ENCODE data around the gene MORF4L2. TPM values are rescaled to one million over a fixed set of nuclear protein-coding genes. Genes with fewer than 3 reads are reported as not detected.
A peak's percentile ranks its signal among the peaks of the same experiment; 100 is the strongest.

MORF4L2 gene, protein sequence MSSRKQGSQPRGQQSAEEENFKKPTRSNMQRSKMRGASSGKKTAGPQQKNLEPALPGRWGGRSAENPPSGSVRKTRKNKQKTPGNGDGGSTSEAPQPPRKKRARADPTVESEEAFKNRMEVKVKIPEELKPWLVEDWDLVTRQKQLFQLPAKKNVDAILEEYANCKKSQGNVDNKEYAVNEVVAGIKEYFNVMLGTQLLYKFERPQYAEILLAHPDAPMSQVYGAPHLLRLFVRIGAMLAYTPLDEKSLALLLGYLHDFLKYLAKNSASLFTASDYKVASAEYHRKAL
- total RNA-seq: 100 to 1,000 TPM; 176 to 184 TPM

DNA sequence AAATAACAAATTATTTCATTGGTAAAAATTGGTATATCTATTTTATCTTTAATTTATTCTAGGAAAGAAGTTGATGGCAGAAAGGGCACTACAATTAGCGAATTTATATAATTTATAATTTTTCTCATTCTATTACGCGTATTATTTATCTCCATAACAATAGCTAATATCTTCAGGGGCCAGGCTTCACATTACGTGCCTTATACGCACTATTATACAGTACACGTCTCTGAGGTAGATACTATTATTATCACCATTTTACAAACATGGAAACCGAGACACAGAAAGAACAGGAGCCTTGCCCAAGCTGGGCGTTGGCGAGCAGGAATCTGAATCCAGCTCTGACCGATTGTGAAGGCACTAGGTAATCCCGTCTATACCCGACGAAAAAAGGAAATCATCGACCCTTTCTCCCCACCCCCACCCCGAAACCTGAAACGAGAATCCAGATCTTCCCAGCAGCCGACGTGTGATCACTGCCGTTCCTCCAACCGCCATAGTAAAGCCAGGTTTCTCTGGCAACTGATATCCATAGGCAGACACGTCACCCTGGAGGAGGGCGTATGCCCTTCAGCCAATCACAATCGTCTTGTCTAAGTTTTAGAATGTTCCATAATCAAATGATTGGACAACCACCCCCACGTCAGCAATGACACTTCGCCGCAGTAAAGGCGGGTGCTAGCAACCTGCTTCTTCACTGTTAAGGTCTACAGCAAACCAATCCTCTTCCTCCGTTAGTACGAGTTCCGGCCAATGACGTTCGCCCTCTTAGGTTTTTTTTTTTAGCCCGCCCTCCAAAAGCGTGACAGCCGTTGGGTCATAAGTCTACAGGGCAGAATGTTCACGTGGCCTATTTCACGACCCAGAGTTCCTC lies at the start of gene MORF4L2:
Gene MORF4L2 (minus strand): TSS at position 501 of the 874 bp plus-strand sequence. CDS start 9,672 bp downstream, outside the sequence.
- peaks cover 6% of the 10 kb centered on the region for H3K36me3 Mint-ChIP-seq
- H3K27ac Mint-ChIP-seq: no peak within 1 kb of the TSS
- DNase-seq (ENCODE audit: low spot score): peak; percentile 93
- H3K9me3 Mint-ChIP-seq: no peaks in the 10 kb centered on the region
- H3K27me3 Mint-ChIP-seq: no peaks in the 10 kb centered on the region
- peaks cover 3 to 4% of the 10 kb centered on the region in 2 donors for H3K4me1 Mint-ChIP-seq (ENCODE audit: low read depth in 2 of 2)
- no peak within 1 kb of the TSS for H3K4me3 Mint-ChIP-seq
- ATAC-seq: peak; percentile 93 to 94

DNA sequence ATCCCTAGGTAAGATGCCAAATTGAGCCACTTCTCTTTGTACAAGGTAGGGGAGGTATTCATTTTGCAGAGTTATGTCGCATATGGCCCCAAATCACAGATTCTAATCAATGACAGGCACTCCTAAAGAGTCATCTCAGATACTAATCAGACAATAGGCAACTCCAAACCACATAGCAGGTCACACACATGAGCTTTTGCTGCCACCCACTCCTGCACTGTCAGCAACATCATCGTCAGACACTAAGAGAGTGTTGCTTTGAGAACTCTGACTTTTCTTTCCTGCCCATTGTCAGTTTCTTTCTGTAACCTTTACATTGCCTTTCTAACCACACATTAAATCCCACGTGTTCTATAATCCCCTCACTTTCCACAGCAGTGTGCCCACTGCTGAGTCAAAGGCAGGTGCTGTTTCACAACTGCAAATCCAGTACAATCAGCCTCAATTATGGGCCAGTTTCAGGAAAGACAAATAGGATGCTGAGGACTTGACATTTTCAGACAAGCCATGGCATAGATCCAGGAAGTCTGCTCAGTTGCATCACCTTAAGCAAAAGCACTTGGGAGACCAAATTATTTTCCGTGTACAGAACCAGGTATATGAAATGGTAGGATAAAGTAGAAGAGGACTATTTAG lies 47.7 kb upstream of the MORF4L2 start:
- H3K27ac Mint-ChIP-seq: no peak overlapping the region
- no peaks in the 10 kb centered on the region for H3K36me3 Mint-ChIP-seq
- H3K4me3 Mint-ChIP-seq: no peak overlapping the region
- no peak for DNase-seq (ENCODE audit: low spot score)
- no peak for ATAC-seq
- peaks cover 7 to 27% of the 10 kb centered on the region in 2 donors for H3K27me3 Mint-ChIP-seq
- H3K9me3 Mint-ChIP-seq: no peaks in the 10 kb centered on the region
- peaks cover 7 to 9% of the 10 kb centered on the region in 2 donors for H3K4me1 Mint-ChIP-seq (ENCODE audit: low read depth in 2 of 2)

DNA sequence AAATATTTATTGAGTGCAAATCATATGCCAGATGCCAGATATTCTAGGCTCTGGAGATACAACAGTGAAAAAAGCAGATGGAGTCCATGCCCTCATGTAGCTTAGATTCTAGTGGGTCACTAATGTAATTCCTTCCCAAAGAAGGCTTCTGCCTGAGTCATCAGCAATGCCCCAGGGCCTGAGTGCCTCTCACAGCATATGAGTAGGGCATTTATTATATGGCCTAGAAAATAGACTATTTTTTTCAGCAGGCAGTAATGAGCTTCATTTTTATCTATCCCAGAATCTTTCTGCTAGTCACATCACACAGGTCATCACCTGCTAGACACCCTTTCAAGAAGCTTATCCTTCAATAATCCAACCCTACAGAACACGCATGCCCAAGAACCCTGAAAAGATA lies 46.5 kb upstream of the MORF4L2 start:
- no peaks in the 10 kb centered on the region for H3K36me3 Mint-ChIP-seq
- no peak overlapping the region for H3K4me3 Mint-ChIP-seq
- peaks cover 7 to 9% of the 10 kb centered on the region in 2 donors for H3K4me1 Mint-ChIP-seq (ENCODE audit: low read depth in 2 of 2)
- no peak for DNase-seq (ENCODE audit: low spot score)
- ATAC-seq: no peak
- peaks cover 7 to 25% of the 10 kb centered on the region in 2 donors for H3K27me3 Mint-ChIP-seq
- H3K27ac Mint-ChIP-seq: no peak overlapping the region
- H3K9me3 Mint-ChIP-seq: no peaks in the 10 kb centered on the region

DNA sequence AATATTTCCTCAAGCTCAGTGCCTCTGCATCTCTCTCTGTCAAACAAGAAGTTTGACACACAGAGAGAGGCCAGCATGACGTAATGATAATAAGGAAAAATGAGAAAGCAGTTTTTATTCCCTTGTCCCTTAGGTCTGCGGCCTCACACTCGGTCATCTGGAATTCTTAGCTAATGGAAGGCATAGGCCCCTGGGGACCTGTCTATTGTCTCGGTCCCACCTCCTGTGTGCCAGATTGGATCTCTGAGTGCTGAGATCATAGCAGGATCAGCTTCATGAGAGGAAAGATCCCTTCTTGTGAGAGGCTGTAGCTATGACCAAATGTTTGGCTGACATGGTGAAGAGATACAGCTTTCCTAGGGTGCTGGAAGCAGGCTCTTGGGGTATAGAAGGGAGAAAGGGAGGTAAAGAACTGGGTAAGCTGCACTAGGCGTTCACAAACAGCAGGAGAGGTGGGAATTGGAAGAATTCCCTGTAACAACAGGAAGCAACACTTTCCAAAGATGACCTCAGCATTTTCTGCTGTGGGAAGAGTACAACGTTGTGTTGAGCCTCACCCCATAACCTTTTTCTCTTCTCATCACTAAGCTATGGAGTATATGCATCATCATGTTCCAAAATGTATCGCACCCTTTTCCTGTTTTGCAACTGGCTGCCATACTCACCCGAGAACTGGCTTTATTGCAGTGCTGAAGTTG lies 44.4 kb upstream of the MORF4L2 start:
- no peaks in the 10 kb centered on the region for H3K36me3 Mint-ChIP-seq
- H3K9me3 Mint-ChIP-seq: no peaks in the 10 kb centered on the region
- ATAC-seq (no peak), DNase-seq (ENCODE audit: low spot score) (no peak)
- peaks cover 7 to 25% of the 10 kb centered on the region in 2 donors for H3K27me3 Mint-ChIP-seq
- no peak overlapping the region for H3K4me3 Mint-ChIP-seq
- no peak overlapping the region for H3K27ac Mint-ChIP-seq
- H3K4me1 Mint-ChIP-seq (ENCODE audit: low read depth in 2 of 2): peaks cover 7 to 9% of the 10 kb centered on the region in 2 donors

DNA sequence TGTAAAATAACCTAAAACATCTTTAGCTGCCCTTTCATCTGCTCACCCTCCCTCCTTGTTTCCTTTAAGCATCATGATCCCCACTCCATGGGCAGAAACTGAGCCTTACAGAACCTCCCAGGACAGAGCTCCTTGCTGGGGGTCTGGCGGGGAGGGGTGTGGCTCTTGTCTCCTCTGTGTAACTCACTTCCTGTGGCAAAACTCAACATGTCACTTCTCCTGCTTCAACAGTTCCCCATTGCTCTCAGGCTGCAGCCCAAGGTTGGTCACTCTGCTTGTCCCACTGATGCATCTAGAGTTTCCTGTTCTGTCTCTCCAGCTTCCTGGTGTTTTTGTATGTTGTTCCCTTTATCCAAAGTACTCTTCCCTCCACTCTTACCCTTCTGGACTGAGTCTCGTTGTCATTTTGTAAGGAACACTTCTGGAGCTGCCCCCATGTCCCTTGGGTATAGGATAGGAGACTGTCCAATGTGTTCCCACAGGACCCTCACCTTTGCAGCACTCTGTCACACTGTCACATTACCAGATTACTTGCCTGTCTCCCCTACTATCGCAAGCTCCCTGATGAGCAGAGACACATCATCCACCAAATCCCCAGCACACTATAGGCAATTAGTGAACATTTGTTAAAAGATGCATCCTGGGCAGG lies 43.8 kb upstream of the MORF4L2 start:
- H3K4me1 Mint-ChIP-seq (ENCODE audit: low read depth in 2 of 2): peaks cover 7 to 9% of the 10 kb centered on the region in 2 donors
- no peak for ATAC-seq
- no peak overlapping the region for H3K27ac Mint-ChIP-seq

DNA sequence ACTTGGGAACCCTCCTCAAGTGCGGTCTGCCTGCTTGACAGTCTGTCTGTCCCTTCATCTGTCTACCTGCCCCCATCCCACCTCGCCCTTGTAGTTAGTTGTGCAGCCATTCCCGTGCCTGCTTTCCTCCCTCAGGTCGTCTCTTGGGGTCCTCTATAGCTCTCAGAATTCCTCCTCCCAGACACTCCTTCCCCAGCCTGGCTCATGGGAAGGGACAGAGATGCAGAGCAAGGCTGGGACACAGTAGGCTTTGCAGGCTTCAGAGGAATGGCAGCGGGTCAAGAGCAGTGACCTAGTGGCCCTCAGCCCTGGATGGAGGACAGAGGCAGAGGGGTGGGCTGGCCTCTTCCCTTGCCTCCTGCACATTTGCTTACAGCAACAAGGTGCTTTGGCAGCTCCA lies 42.5 kb upstream of the MORF4L2 start:
- Mint-ChIP-seq H3K9me3 (no peaks in the 10 kb centered on the region), H3K27ac (no peak overlapping the region)
- no peak for ATAC-seq

More for the DNA sequence above, 43.8 kb upstream of the MORF4L2 start:
- peaks cover 7 to 27% of the 10 kb centered on the region in 2 donors for H3K27me3 Mint-ChIP-seq
- no peaks in the 10 kb centered on the region for H3K36me3 Mint-ChIP-seq
- no peaks in the 10 kb centered on the region for H3K9me3 Mint-ChIP-seq
- no peak overlapping the region for H3K4me3 Mint-ChIP-seq
- no peak for DNase-seq (ENCODE audit: low spot score)

DNA sequence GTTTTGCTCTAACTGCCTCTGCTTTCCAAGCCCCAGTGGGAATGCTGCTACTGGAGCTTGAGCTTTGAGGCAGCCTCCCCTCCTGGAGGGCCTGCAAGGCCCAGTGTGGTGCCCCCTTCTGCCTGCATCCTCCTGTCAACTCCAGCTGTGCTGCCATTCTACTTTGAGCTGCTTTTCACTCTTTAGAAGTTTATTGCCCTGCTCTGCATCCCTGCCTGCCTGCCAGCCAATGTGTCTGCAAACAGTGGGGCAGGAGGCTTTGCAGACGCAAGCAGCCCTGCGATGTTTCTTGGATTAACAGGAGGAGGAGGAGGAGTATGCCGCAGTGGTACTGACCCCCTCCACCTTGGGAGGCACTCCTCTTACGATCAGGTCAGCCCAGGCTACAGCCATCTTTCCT lies 40.6 kb upstream of the MORF4L2 start:
- no peak overlapping the region for H3K4me3 Mint-ChIP-seq
- no peaks in the 10 kb centered on the region for H3K36me3 Mint-ChIP-seq
- peaks cover 7 to 9% of the 10 kb centered on the region in 2 donors for H3K4me1 Mint-ChIP-seq (ENCODE audit: low read depth in 2 of 2)
- H3K27me3 Mint-ChIP-seq: peaks cover 0 to 15% of the 10 kb centered on the region in 2 donors
- no peak overlapping the region for H3K27ac Mint-ChIP-seq
- DNase-seq (ENCODE audit: low spot score) (no peak), ATAC-seq (no peak)
- H3K9me3 Mint-ChIP-seq: no peaks in the 10 kb centered on the region

More for the DNA sequence above, 42.5 kb upstream of the MORF4L2 start:
- Mint-ChIP-seq H3K36me3 (no peaks in the 10 kb centered on the region), H3K27me3 (peaks cover 7 to 21% of the 10 kb centered on the region in 2 donors), H3K4me3 (no peak overlapping the region), H3K4me1 (ENCODE audit: low read depth in 2 of 2) (peaks cover 7 to 9% of the 10 kb centered on the region in 2 donors)
- DNase-seq (ENCODE audit: low spot score): no peak

DNA sequence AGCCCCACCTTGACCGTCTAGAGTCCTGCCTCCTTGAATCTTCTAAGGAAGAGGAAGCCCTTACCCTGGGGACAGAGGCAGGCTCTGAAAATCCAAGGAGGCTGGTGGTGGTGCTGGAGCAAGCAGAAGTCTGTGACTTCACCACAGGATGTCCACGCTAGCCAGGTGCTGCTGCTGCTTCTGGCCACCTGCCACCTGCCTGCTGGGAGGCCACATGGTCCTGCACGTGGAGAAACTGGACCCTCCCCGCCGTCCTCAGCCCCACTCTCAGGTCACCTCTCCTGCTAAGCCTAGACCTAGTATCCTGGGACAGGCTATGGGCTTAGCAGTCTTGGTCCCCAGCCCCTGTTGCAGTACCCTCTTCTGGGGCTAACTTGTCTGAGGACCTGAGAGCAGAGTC lies 40.0 kb upstream of the MORF4L2 start:
- Mint-ChIP-seq H3K27ac (no peak overlapping the region), H3K9me3 (no peaks in the 10 kb centered on the region), H3K4me3 (no peak overlapping the region), H3K4me1 (ENCODE audit: low read depth in 2 of 2) (peaks cover 7 to 9% of the 10 kb centered on the region in 2 donors), H3K27me3 (peaks cover 0 to 12% of the 10 kb centered on the region in 2 donors), H3K36me3 (no peaks in the 10 kb centered on the region)
- DNase-seq (ENCODE audit: low spot score) (no peak), ATAC-seq (no peak)

DNA sequence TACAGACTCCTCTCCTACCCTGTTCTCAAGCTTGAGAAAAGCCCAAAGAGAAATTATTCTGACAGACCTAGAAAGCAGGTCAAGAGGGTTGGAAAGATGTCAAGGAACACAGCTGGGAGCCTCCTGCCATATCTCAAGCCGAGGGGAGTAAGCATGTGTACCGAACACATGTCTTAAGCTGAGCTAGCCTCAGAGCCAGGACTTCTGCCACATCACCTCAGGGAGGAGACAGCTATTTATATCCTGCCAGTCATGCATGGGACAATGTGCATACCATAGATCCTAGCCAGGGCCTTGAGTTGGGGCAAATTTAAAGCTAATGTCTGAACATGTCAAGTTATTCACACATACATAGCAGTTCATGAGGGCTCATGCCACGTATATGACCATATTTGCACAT lies 36.0 kb upstream of the MORF4L2 start:
- Mint-ChIP-seq H3K27ac (no peak overlapping the region), H3K4me3 (no peak overlapping the region), H3K36me3 (no peaks in the 10 kb centered on the region), H3K27me3 (peaks cover 0 to 5% of the 10 kb centered on the region in 2 donors), H3K4me1 (ENCODE audit: low read depth in 2 of 2) (no peaks in the 10 kb centered on the region), H3K9me3 (no peaks in the 10 kb centered on the region)
- ATAC-seq (peak in 1 of 2 donors; percentile 15), DNase-seq (ENCODE audit: low spot score) (no peak)

DNA sequence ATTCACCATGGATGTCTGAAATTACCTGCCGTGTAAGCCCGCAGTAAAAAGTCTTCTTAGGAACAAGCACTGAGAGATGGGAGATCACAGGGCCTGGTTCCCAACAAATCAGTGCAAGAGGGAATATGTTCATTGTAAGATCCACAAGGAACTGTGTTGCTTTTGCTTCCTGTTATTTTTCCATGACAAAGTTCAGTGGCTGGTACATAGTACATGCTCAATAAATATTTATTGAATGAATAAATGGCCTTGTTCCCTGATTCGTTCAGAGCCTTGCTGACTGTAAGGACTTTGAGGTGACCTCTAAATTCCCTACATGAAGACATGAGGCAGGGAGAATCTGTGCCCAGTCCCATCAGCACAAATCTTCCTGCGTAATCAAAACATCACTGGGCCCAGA lies 31.6 kb upstream of the MORF4L2 start:
- ATAC-seq: no peak

DNA sequence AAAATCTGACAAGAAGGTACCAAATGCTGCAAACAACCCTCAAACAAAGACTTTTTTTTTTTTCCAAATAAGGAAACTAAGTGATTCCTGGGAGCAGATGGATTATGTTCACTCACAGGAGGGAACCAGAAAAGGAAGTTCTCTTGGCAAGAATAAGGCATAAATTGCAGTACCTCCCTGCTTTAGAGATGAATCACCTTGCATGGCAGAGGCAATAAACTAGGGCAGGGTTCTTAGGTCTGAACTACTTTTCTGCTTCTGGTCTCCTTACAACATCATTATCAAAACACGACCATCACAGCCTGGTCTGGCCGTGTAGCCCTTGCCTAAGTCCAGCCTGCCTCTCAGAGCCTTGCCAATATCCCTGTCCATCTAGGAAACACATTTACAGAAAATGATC lies 30.5 kb upstream of the MORF4L2 start:
- DNase-seq (ENCODE audit: low spot score) (no peak), ATAC-seq (no peak)
- no peaks in the 10 kb centered on the region for H3K9me3 Mint-ChIP-seq
- H3K36me3 Mint-ChIP-seq: no peaks in the 10 kb centered on the region
- no peak overlapping the region for H3K27ac Mint-ChIP-seq
- H3K27me3 Mint-ChIP-seq: peaks cover 0 to 12% of the 10 kb centered on the region in 2 donors
- H3K4me1 Mint-ChIP-seq (ENCODE audit: low read depth in 2 of 2): no peaks in the 10 kb centered on the region
- H3K4me3 Mint-ChIP-seq: no peak overlapping the region

More for the DNA sequence above, 31.6 kb upstream of the MORF4L2 start:
- H3K27me3 Mint-ChIP-seq: peaks cover 0 to 12% of the 10 kb centered on the region in 2 donors
- H3K9me3 Mint-ChIP-seq: no peaks in the 10 kb centered on the region
- no peaks in the 10 kb centered on the region for H3K36me3 Mint-ChIP-seq
- no peak for DNase-seq (ENCODE audit: low spot score)
- no peak overlapping the region for H3K4me3 Mint-ChIP-seq
- H3K27ac Mint-ChIP-seq: no peak overlapping the region
- no peaks in the 10 kb centered on the region for H3K4me1 Mint-ChIP-seq (ENCODE audit: low read depth in 2 of 2)

DNA sequence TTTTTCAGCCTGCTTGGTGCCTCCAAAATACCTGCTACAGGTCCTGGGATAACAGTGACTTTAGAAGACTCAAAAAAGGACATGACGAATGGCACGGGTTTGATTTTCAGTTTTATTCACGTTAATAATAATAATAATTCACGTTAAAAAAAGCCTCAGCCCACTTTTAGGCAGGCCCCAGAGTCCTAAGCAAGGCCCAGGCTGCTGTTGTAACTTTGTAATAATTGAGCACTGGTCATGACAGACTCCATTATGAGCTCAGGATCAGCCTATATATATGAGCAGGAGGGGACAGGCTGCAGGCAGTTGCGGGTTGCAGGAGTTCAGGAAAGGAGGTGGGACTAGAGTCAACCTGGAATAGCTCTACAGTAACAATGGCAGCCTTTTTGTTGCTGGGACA lies 24.1 kb upstream of the MORF4L2 start, which contains the start of gene TMEM31:
Gene TMEM31 (plus strand): TSS at position 301 of the 400 bp plus-strand sequence. CDS start 1,350 bp downstream, outside the sequence.
- no peak for ATAC-seq
- no peak for DNase-seq (ENCODE audit: low spot score)
- Mint-ChIP-seq H3K27me3 (peaks cover 0 to 29% of the 10 kb centered on the region in 2 donors), H3K9me3 (no peaks in the 10 kb centered on the region), H3K4me1 (ENCODE audit: low read depth in 2 of 2) (no peaks in the 10 kb centered on the region), H3K27ac (no peak within 1 kb of the TSS), H3K4me3 (no peak within 1 kb of the TSS), H3K36me3 (no peaks in the 10 kb centered on the region)

DNA sequence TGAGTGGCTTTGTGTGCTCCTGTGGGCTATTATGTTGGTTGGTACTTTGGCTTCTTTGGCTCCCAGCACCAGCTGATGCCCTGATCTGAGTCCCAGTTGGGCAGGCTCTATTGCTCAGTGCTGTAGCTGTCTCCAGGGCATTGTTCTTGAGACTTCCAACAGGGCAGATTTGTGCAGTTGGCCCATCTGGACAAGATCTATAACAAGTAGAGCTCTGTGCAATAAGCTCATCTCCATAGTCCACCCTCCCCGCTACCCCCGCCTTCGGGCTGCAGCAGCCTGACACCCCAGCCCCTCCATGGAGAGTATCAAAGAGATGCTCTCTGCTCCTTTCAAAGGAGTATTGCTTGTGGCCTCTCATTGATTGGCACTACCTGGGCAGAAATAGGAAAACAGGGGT lies 18.4 kb upstream of the MORF4L2 start:
- Mint-ChIP-seq H3K4me3 (no peak overlapping the region), H3K27me3 (peaks cover 3 to 30% of the 10 kb centered on the region in 2 donors), H3K27ac (no peak overlapping the region), H3K4me1 (ENCODE audit: low read depth in 2 of 2) (no peaks in the 10 kb centered on the region), H3K9me3 (no peaks in the 10 kb centered on the region), H3K36me3 (no peaks in the 10 kb centered on the region)
- ATAC-seq (no peak), DNase-seq (ENCODE audit: low spot score) (no peak)
